GM19372 (cell line): ENCODE data around the gene TFAP2B.

ENCODE experiments used
- ATAC-seq: cut with Tn5 transposase; IDR thresholded peaks from one replicate; pipeline ENCODE4 v1.9.1; 2021; ENCODE audit warnings: mild to moderate bottlenecking, low read depth, moderate library complexity; ENCODE audit not compliant: unreplicated experiment

Gene TFAP2B

GRCh38 chr6:50823094-50823920 is 4.6 kb downstream of the TFAP2B start:
- no peak for ATAC-seq

GRCh38 chr6:50824552-50824951 is 5.9 kb downstream of the TFAP2B start:
- no peak for ATAC-seq

DNA sequence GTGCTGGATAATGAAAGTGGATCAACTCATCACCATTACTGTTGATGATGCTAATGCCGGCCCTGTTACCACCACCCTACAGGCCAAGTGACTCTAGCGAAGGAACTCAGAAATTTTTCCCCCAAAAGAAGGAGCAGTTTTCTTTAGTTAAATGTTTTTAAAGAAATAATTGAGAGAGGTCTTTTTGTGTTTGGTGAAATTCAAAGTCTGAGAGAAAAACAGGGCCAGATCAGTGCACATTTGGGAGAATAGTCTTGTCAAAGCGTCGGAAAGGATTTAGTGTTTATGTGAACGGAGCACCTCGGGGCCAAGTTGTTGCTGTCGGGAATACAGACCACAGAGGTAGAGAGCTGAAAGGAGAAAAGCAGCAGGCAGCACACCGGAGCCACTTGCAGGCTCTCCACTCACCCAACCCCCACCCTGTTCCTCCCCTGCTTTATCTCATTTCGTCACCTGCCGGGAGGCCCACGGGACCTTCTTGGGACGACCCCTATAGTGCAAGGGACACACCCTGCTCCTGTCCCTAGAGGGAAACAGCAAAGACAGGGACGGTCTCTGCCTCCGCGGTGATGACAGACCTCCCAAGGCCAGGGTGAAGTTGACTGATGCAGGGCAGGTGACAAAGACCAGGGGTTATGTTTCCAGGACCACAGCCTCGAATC is 6.8 kb downstream of the TFAP2B start:
- ATAC-seq: no peak

- no peak for ATAC-seq
These were observed 7.5 kb downstream of the TFAP2B start for GRCh38 chr6:50826037-50826761.

- ATAC-seq: no peak
These were observed 8.1 kb downstream of the TFAP2B start for GRCh38 chr6:50826803-50827202.

DNA sequence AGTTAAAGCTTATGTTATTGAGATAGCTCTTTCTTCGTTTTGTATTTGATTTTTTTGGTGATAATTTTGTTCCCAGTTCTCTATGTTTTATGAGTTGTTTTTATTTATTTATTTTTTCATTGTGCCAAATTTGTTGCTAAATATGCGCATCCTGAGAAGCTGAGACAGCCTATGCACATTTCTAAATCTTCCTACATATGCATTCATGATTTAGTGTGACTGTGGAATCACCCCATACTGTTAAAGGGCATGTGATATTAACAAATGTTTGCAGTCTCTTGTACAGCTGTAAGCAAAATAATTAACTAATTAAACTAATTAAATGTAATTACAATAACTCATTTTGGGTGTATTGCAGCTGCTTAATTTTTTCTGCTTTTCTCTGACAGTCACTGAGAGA is 10.4 kb downstream of the TFAP2B start:
- no peak for ATAC-seq

DNA sequence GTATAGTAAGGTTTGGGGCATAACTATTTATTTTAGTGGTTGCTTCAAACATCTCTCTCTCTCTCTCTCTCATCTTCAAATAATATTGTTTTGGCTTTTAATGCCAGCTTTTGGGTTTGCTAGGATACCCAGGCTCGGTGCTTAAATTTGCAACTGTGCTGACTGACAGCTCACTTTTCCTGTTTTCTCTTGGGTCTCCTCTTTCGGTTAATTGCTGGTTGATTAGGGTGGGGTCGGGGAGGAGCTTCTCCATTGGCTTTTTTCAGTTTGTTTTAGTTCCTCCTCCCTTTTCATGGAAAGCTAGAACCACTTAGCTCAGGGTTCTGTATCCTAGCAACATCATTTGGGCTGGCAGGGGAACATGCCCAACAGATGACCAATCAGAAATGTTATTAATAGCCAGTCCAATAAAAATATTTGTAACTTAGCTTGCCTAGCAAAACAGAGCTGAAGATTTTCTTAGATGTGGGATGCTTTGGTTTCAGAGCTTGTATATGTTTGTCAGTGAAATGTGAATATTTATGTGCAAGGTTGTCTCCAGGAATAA is 11.3 kb downstream of the TFAP2B start:
- ATAC-seq: no peak

DNA sequence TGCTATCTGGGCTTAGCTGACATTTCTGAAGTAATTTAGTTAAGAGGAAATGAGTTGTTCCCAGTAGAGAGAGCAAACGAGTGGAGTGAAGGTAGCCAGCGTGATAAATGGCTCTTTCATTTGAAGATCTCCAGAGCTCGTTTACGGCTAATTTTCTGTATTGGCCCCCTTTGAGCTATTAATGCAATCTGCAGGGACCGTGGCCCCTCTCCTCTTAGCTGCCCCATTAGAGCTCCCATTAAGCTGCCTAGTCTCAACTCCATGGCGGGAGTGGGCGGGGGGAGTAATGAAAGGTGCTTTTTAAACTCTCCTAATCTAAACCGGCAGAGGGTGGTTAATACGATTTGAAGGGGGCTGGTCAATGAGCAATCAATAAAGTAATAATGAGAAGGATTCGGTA is 12.5 kb downstream of the TFAP2B start:
- no peak for ATAC-seq

DNA sequence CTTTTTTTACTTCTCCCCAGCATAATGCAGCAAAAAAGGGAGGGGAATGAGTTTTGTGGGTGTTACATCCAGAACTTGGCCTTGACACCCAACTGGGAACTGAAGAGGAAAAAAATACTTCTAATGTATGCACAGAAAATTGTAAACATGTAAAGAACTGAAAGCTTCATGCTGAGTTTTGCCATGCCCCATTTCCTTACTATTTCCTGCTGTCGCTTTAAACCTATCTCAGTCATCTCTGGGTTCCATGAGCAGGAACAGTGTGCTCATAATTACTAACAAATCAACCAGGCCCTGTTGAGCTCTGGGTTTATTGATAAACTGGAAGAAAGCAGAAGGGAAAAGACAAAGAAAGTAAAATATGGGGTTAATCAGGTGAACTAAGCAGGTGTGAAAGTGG is 14.2 kb downstream of the TFAP2B start:
- no peak for ATAC-seq

DNA sequence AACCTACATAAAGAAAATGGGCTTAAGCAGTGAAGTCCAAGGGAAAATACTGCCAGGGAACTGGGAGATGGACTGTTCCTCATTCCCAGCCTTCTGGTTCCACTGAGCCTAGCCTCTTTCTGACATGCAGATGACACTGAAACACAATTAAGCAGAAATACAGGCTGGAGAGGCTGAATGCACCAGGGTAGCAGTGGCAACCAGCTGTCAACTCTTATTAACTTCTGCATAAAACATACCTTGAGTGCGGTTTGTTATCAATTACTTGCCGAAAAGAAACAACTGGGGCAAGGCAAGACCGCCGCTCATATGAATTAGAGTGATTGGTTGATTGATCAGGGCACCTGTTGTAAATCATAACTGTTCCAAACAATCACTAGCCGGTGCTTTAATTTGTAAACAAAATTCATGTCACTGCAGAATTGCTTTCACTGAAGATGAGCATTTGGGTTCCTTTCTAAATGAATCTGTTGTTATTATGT is 16.3 kb downstream of the TFAP2B start:
- ATAC-seq: no peak

DNA sequence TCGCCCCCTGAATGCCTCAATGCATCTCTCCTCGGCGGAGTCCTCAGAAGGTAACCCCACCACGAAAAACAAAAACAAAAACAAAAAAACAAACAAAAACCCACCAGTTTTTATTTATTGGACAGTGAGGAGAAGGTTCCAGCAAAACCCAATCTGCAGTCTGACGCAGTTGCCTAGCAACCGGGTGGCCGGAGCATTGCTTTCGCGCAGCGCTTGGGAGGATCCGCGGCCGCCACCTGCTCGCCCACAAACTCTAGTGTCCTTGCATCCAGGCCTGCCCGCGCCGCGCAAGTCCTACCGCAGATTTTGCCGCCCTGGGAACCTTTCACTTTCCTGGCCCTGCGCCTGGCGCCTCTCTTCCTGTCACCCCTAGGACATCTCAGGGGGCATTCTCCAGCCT is 17.6 kb downstream of the TFAP2B start:
- no peak for ATAC-seq

GRCh38 chr6:50837589-50838445 is 19.1 kb downstream of the TFAP2B start:
- no peak for ATAC-seq

GRCh38 chr6:50840112-50840810 is 21.6 kb downstream of the TFAP2B start:
- no peak for ATAC-seq

- ATAC-seq: no peak
These were observed 22.1 kb downstream of the TFAP2B start for GRCh38 chr6:50840811-50841192.

GRCh38 chr6:50842446-50842845 is 23.8 kb downstream of the TFAP2B start:
- ATAC-seq: no peak

- no peak for ATAC-seq
These were observed 24.3 kb downstream of the TFAP2B start for GRCh38 chr6:50842861-50843384.

- no peak for ATAC-seq
These were observed 25.2 kb downstream of the TFAP2B start for GRCh38 chr6:50843842-50844241.

- ATAC-seq: no peak
These were observed 26.9 kb downstream of the TFAP2B start for GRCh38 chr6:50845499-50846143.
